Kidney (tissue), 14 donors: ENCODE results near the gene SMYD3. TPM values are rescaled to one million over a fixed set of nuclear protein-coding genes. Genes with fewer than 3 reads are reported as not detected.

Experiments used
- DNase-seq, 5 donors: peaks; one replicate each; pipeline ENCODE4 v3.0.0-alpha.2; 2013 to 2020
- FAIRE-seq: peaks from 2 replicates; lab custom pipeline; 2012; peaks lifted over from hg19 to GRCh38; lab: Jason Lieb, UNC
- H3K27ac ChIP-seq, 2 donors: one replicate each; pipeline ENCODE4 v1.7.0; 2013; ENCODE audit warnings: low read depth in 2 of 2, low read length in 2 of 2, inconsistent platforms in 1 of 2
- H3K27me3 ChIP-seq: one replicate; pipeline ENCODE4 v1.7.1; 2013; ENCODE audit warnings: low read length, inconsistent platforms; ENCODE audit not compliant: control insufficient read depth, insufficient read depth
- H3K36me3 ChIP-seq, 3 donors: one replicate each; pipeline versions ENCODE4 v1.7.0 to v1.7.1; 2013; ENCODE audit warnings: low read length in 3 of 3, control low read depth in 1 of 3, inconsistent platforms in 1 of 3; ENCODE audit not compliant: insufficient read depth in 3 of 3, control insufficient read depth in 2 of 3
- H3K4me1 ChIP-seq, 3 donors: one replicate each; pipeline versions ENCODE4 v1.7.0 to v1.7.1; 2013; ENCODE audit warnings: low read length in 3 of 3, inconsistent platforms in 1 of 3, low read depth in 1 of 3; ENCODE audit not compliant: control insufficient read depth in 2 of 3, insufficient read depth in 2 of 3
- H3K4me3 ChIP-seq, 3 donors: one replicate each; pipeline versions ENCODE4 v1.7.0 to v1.8.1; 2013; ENCODE audit warnings: low read length in 3 of 3, control low read depth in 1 of 3, inconsistent platforms in 1 of 3
- H3K9ac ChIP-seq, 3 donors: one replicate each; pipeline versions ENCODE4 v1.7.0 to v1.7.1; 2013; ENCODE audit warnings: low read length in 3 of 3, control low read depth in 1 of 3, inconsistent platforms in 1 of 3
- H3K9me3 ChIP-seq, 3 donors: one replicate each; pipeline versions ENCODE4 v1.7.0 to v1.7.1; 2013; ENCODE audit warnings: low read length in 3 of 3, control low read depth in 1 of 3, inconsistent platforms in 1 of 3; ENCODE audit not compliant: control insufficient read depth in 2 of 3, insufficient read depth in 1 of 3
- intact Hi-C: fragments of 100-400 bp; cut with DNase I; formaldehyde crosslinking; loops from one replicate; pipeline ENCODE4 v1.11.1; 2022
- polyA plus RNA-seq: library from polyadenylated mRNA; stranded (reverse); fragments of 350-450 nt; fragmentation: Illumina TruSeq; extraction: RNeasy Lipid Tissue Mini Kit (QIAGEN cat#74804); gene quantifications from one replicate; pipeline ENCODE4 v1.2.3, GENCODE V29; 2014; ENCODE audit warnings: low read depth, low replicate concordance; ENCODE audit not compliant: insufficient read depth
- total RNA-seq: library from RNA; stranded (reverse); fragmentation: NEBNext Ultra II Directional; extraction: Animal tissue kit (Norgen Biotek cat#: 25700); gene quantifications from one replicate; pipeline ENCODE4 v1.2.1, GENCODE V29; 2021
- TF ChIP-seq, protein P1 (sequence below): IDR thresholded peaks from 3 replicates; pipeline ENCODE4 v1.5.1; 2012; ENCODE audit warnings: mild to moderate bottlenecking, moderate library complexity, borderline replicate concordance; ENCODE audit not compliant: insufficient read depth; ENCODE audit errors: extremely low read depth
- donor health status: control.
- donor health status: control.
- donor health status: control.
- donor health status: control.
- donor health status: control.
- donor health status: DM: yes; HTN: yes; CAD: no.
- donor health status: Normal renal cell carcinoma (clear cell type).

Gene SMYD3
- total and polyA plus RNA-seq, 2 donors from 2014 or later, result 23.3 to 23.9 TPM

DNA sequence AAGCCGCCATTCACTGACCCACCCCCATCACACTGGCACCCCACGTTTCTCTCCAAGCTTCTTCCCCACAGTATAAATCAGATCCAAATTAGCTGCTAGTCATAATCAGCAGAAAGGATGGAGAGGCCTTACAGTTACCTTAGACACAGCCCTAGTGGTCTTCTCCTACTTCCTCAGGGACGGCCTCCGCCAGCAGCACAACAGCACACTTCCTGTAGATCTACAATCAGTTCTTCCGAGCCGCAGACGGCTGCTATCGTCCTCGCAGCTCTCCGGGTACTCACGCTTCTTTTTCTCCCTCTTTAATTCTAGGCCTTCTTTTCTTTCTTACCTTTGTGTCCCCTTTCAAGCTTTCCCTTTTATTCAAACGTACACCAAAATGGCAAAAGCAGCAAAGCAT is 313.5 kb downstream of the SMYD3 start:
- TF ChIP-seq, protein P1, sequence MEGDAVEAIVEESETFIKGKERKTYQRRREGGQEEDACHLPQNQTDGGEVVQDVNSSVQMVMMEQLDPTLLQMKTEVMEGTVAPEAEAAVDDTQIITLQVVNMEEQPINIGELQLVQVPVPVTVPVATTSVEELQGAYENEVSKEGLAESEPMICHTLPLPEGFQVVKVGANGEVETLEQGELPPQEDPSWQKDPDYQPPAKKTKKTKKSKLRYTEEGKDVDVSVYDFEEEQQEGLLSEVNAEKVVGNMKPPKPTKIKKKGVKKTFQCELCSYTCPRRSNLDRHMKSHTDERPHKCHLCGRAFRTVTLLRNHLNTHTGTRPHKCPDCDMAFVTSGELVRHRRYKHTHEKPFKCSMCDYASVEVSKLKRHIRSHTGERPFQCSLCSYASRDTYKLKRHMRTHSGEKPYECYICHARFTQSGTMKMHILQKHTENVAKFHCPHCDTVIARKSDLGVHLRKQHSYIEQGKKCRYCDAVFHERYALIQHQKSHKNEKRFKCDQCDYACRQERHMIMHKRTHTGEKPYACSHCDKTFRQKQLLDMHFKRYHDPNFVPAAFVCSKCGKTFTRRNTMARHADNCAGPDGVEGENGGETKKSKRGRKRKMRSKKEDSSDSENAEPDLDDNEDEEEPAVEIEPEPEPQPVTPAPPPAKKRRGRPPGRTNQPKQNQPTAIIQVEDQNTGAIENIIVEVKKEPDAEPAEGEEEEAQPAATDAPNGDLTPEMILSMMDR, result no peak
- intact Hi-C loops, result no loop called here
- no peak overlapping the region for H3K9ac ChIP-seq
- no peak for FAIRE-seq
- no peak overlapping the region for H3K4me3 ChIP-seq
- no peaks in the 10 kb centered on the region for H3K27me3 ChIP-seq
- no peaks in the 10 kb centered on the region for H3K36me3 ChIP-seq
- no peak overlapping the region for H3K27ac ChIP-seq
- H3K4me1 ChIP-seq, result no peaks in the 10 kb centered on the region
- H3K9me3 ChIP-seq, result no peaks in the 10 kb centered on the region
- DNase-seq, result no peak

DNA sequence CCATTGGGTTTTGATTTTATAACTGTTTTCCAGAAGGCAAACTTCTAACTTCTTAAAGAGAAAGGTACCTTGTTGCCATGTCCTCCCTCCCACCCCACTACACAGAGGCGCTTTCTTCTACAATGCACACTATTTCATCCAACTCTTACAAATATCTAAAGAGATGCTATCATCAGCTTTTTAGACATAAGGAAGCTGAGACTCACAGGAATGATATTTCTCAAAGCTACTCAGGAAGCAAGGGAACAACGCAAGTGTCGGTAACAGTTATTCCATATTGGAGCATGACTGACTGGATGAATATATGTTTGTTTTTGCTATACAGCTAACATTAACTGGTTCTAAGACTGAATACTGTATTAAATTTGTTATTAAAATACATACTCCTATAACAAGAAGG is 318.0 kb downstream of the SMYD3 start:
- Histone ChIP-seq H3K9me3 (no peaks in the 10 kb centered on the region), H3K36me3 (no peaks in the 10 kb centered on the region), H3K9ac (no peak overlapping the region), H3K27ac (no peak overlapping the region), H3K4me3 (no peak overlapping the region), H3K4me1 (no peaks in the 10 kb centered on the region), H3K27me3 (no peaks in the 10 kb centered on the region)
- intact Hi-C loops, result no loop called here
- TF ChIP-seq, protein P1, result no peak
- DNase-seq (no peak), FAIRE-seq (no peak)

GRCh38 chr1:246187834-246188372 is 319.2 kb downstream of the SMYD3 start:
- H3K4me1 ChIP-seq, result no peaks in the 10 kb centered on the region
- FAIRE-seq, result no peak

More at GRCh38 chr1:246187834-246188372, 319.2 kb downstream of the SMYD3 start:
- no peak overlapping the region for H3K9ac ChIP-seq
- DNase-seq, result no peak
- no peaks in the 10 kb centered on the region for H3K27me3 ChIP-seq
- intact Hi-C loops, result no loop called here
- H3K27ac ChIP-seq, result no peak overlapping the region
- no peaks in the 10 kb centered on the region for H3K36me3 ChIP-seq
- TF ChIP-seq, protein P1, result no peak
- H3K4me3 ChIP-seq, result no peak overlapping the region
- H3K9me3 ChIP-seq, result no peaks in the 10 kb centered on the region
